ENCODE measurements around the gene SMARCD3. TPM values are rescaled to one million over a fixed set of nuclear protein-coding genes. Genes with fewer than 3 reads are reported as not detected.

The SMARCD3 gene
- total and polyA plus RNA-seq, 2 of the 13 experiments (the other 11 are each of a cell fraction or from before 2014, with no cell fraction given), result 0.20 to 0.62 TPM

GRCh38 chr7:151202836-151203235 is 45.7 kb downstream of the SMARCD3 start:
- in situ Hi-C loops (cut with HindIII; ENCODE audit: extremely low pct_ligation_motif_present, low pct_unique_long_range_greater_than_20kb) (no loop called here), intact Hi-C loops (cut with micrococcal nuclease; ENCODE audit: unreplicated experiment) (no loop called here)
- no peak overlapping the region for H3K9ac ChIP-seq (ENCODE audit: insufficient read depth, low read depth, low read length)
- H3K4me2 ChIP-seq (ENCODE audit: low read depth, low read length), result no peak overlapping the region
- no peaks in the 10 kb centered on the region for H3K9me3 ChIP-seq (ENCODE audit: low read length)
- H3K27me3 ChIP-seq (ENCODE audit: control insufficient read depth in 1 of 2, insufficient read depth in 2 of 2, low read length in 2 of 2), result peaks cover 13 to 92% of the 10 kb centered on the region in 2 experiments
- no peak for FAIRE-seq
- BruUV-seq (replicated peaks), result no TSS peak
- DNase-seq (ENCODE audit: low spot score), result no peak
- no peak overlapping the region for H2AFZ ChIP-seq (ENCODE audit: low read length)
- ChIA-PET POLR2A (no interaction called here), CTCF (ENCODE audit: low intra/inter-chr PET ratio, low total read pairs) (no interaction called here)
- no peaks in the 10 kb centered on the region for H3K79me2 ChIP-seq (ENCODE audit: insufficient read depth, low read length)
- no peak for ATAC-seq
- H4K20me1 ChIP-seq (ENCODE audit: insufficient read depth, low read length), result 0 out of 2 replicates have a peak, but pooled peaks cover 3% of the 10 kb centered on the region
- 24% methylated on average over 4 of the region's 9 CpGs for WGBS (ENCODE audit: low lambda C conversion rate)
- no peaks in the 10 kb centered on the region for H3K4me1 ChIP-seq (ENCODE audit: insufficient read depth, low read length)
- TF ChIP-seq JUND (CRISPR knock-in tag; IDR thresholded peaks at IDR 0.05) (no peak), BRF2 (CRISPR knock-in tag; IDR thresholded peaks at IDR 0.05) (no peak), NCOA1 (CRISPR knock-in tag; IDR thresholded peaks at IDR 0.05) (no peak), FOXC1 (CRISPR knock-in tag; IDR thresholded peaks at IDR 0.05; ENCODE audit: borderline replicate concordance) (no peak), NFKB2 (CRISPR knock-in tag; IDR thresholded peaks at IDR 0.05; ENCODE audit: borderline replicate concordance) (no peak), SP1 (IDR thresholded peaks at IDR 0.05) (no peak), SP1 (CRISPR knock-in tag; IDR thresholded peaks at IDR 0.05) (no peak), ZNF569 (CRISPR knock-in tag; IDR thresholded peaks at IDR 0.05; ENCODE audit: borderline replicate concordance) (no peak), BATF2 (CRISPR knock-in tag; IDR thresholded peaks at IDR 0.05) (no peak), DNMT1 (CRISPR knock-in tag; IDR thresholded peaks at IDR 0.05) (no peak), NAIF1 (CRISPR knock-in tag; IDR thresholded peaks at IDR 0.05; ENCODE audit: borderline replicate concordance) (no peak), TERF1 (CRISPR knock-in tag; IDR thresholded peaks at IDR 0.05) (no peak), CENPT (CRISPR knock-in tag; IDR thresholded peaks at IDR 0.05; ENCODE audit: low read depth) (no peak), BRCA1 (CRISPR knock-in tag; IDR thresholded peaks at IDR 0.05) (no peak), CBX2 (IDR thresholded peaks at IDR 0.05; ENCODE audit: low read depth, low read length) (no peak), CBX2 (CRISPR knock-in tag; IDR thresholded peaks at IDR 0.05; ENCODE audit: low read depth) (no peak), KAT8 (CRISPR knock-in tag; IDR thresholded peaks at IDR 0.05) (no peak)
- TF ChIP-seq, protein P1, sequence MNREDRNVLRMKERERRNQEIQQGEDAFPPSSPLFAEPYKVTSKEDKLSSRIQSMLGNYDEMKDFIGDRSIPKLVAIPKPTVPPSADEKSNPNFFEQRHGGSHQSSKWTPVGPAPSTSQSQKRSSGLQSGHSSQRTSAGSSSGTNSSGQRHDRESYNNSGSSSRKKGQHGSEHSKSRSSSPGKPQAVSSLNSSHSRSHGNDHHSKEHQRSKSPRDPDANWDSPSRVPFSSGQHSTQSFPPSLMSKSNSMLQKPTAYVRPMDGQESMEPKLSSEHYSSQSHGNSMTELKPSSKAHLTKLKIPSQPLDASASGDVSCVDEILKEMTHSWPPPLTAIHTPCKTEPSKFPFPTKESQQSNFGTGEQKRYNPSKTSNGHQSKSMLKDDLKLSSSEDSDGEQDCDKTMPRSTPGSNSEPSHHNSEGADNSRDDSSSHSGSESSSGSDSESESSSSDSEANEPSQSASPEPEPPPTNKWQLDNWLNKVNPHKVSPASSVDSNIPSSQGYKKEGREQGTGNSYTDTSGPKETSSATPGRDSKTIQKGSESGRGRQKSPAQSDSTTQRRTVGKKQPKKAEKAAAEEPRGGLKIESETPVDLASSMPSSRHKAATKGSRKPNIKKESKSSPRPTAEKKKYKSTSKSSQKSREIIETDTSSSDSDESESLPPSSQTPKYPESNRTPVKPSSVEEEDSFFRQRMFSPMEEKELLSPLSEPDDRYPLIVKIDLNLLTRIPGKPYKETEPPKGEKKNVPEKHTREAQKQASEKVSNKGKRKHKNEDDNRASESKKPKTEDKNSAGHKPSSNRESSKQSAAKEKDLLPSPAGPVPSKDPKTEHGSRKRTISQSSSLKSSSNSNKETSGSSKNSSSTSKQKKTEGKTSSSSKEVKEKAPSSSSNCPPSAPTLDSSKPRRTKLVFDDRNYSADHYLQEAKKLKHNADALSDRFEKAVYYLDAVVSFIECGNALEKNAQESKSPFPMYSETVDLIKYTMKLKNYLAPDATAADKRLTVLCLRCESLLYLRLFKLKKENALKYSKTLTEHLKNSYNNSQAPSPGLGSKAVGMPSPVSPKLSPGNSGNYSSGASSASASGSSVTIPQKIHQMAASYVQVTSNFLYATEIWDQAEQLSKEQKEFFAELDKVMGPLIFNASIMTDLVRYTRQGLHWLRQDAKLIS (CRISPR knock-in tag; IDR thresholded peaks at IDR 0.05), result no peak
- no peak overlapping the region for H3K4me3 ChIP-seq (replicated peaks in 1 of 3; ENCODE audit: insufficient read depth in 1 of 3, low read depth in 2 of 3, low read length in 3 of 3)
- H3K36me3 ChIP-seq (replicated peaks in 1 of 2; ENCODE audit: control insufficient read depth in 1 of 2, insufficient read depth in 2 of 2, low read length in 2 of 2), result no peaks in the 10 kb centered on the region
- H3K27ac ChIP-seq (ENCODE audit: extremely low read length, insufficient read depth, low read length), result no peak overlapping the region

Measured in HepG2 (cell line).